Neural progenitor cell (in vitro differentiated cells): Measurements from ENCODE around the gene SIX1. TPM values are rescaled to one million over a fixed set of nuclear protein-coding genes. Genes with fewer than 3 reads are reported as not detected.
A peak's percentile ranks its signal among the peaks of the same experiment; 100 is the strongest.

Source experiments
- DNase-seq: peaks from one replicate; pipeline ENCODE4 v3.0.0-alpha.2; 2016; ENCODE audit warnings: low spot score
- H2AFZ ChIP-seq: fragments of 200-600 bp; sonication (generic); replicated peaks from 2 replicates; pipeline ENCODE4 v1.6.1; 2016; ENCODE audit warnings: antibody characterized with exemption
- H3F3A ChIP-seq: fragments of 200-600 bp; sonication (generic); 2 replicates; pipeline ENCODE4 v1.6.1; 2016; ENCODE audit warnings: antibody characterized with exemption, low read depth
- H3K27ac ChIP-seq: fragments of 200-600 bp; sonication (generic); 2 replicates; pipeline ENCODE4 v1.5.1; 2016; ENCODE audit warnings: mild to moderate bottlenecking
- H3K27me3 ChIP-seq: fragments of 200-600 bp; sonication (generic); 2 replicates; pipeline ENCODE4 v1.6.1; 2016; ENCODE audit warnings: mild to moderate bottlenecking, moderate library complexity
- H3K36me3 ChIP-seq: fragments of 200-600 bp; sonication (generic); 2 replicates; pipeline ENCODE4 v1.5.1; 2016
- H3K4me1 ChIP-seq: fragments of 200-600 bp; sonication (generic); 2 replicates; pipeline ENCODE4 v1.6.1; 2016; ENCODE audit warnings: mixed run types
- H3K4me2 ChIP-seq: fragments of 200-600 bp; sonication (generic); 2 replicates; pipeline ENCODE4 v1.6.1; 2016
- H3K4me3 ChIP-seq: fragments of 200-600 bp; sonication (generic); 2 replicates; pipeline ENCODE4 v1.5.1; 2016
- H3K79me2 ChIP-seq: fragments of 200-600 bp; sonication (generic); 2 replicates; pipeline ENCODE4 v1.6.1; 2016; ENCODE audit warnings: low read depth
- H3K9ac ChIP-seq: fragments of 200-600 bp; sonication (generic); 2 replicates; pipeline ENCODE4 v1.6.1; 2016
- H3K9me3 ChIP-seq: fragments of 200-600 bp; sonication (generic); 2 replicates; pipeline ENCODE4 v1.5.1; 2016; ENCODE audit warnings: low read depth
- H4K20me1 ChIP-seq: fragments of 200-600 bp; sonication (generic); 2 replicates; pipeline ENCODE4 v1.6.1; 2016; ENCODE audit warnings: low read depth
- H3K27ac Mint-ChIP-seq: 3 replicates; pipeline ENCODE4 v1.8.0; 2021; ENCODE audit warnings: mixed read lengths
- H3K27me3 Mint-ChIP-seq: 2 replicates; pipeline ENCODE4 v1.8.0; 2022; ENCODE audit warnings: low read depth, mild to moderate bottlenecking, inconsistent platforms, moderate library complexity, mixed read lengths; ENCODE audit not compliant: insufficient read depth
- H3K36me3 Mint-ChIP-seq: 3 replicates; pipeline ENCODE4 v1.8.0; 2021; ENCODE audit warnings: mixed read lengths
- H3K4me1 Mint-ChIP-seq: 3 replicates; pipeline ENCODE4 v1.8.0; 2021; ENCODE audit warnings: mixed read lengths
- H3K4me3 Mint-ChIP-seq: 3 replicates; pipeline ENCODE4 v1.8.0; 2021; ENCODE audit warnings: mild to moderate bottlenecking, moderate library complexity, mixed read lengths
- H3K9me3 Mint-ChIP-seq: 3 replicates; pipeline ENCODE4 v1.8.0; 2020; ENCODE audit warnings: mixed read lengths
- EZH2 ChIP-seq: fragments of 200-600 bp; sonication (generic); IDR thresholded peaks from 2 replicates; pipeline ENCODE4 v1.6.1; 2017; ENCODE audit warnings: antibody characterized with exemption, mild to moderate bottlenecking, moderate library complexity
- EZH2phosphoT487 ChIP-seq: fragments of 200-600 bp; sonication (generic); IDR thresholded peaks from 2 replicates; pipeline ENCODE4 v1.6.1; 2017; ENCODE audit warnings: antibody characterized with exemption
- total RNA-seq: library from RNA; depleted of rRNA; stranded (reverse); fragments of >200 nt; gene quantifications from 2 replicates; pipeline ENCODE4 v1.2.3, GENCODE V29; 2015; ENCODE audit warnings: low replicate concordance
- TF ChIP-seq, protein P1 (sequence below): fragments of 200-600 bp; sonication (generic); IDR thresholded peaks from 2 replicates; pipeline ENCODE4 v1.5.1; 2017; ENCODE audit warnings: antibody characterized with exemption, mild to moderate bottlenecking

Gene SIX1
- total RNA-seq, 1 donor from 2014 or later: not detected

DNA sequence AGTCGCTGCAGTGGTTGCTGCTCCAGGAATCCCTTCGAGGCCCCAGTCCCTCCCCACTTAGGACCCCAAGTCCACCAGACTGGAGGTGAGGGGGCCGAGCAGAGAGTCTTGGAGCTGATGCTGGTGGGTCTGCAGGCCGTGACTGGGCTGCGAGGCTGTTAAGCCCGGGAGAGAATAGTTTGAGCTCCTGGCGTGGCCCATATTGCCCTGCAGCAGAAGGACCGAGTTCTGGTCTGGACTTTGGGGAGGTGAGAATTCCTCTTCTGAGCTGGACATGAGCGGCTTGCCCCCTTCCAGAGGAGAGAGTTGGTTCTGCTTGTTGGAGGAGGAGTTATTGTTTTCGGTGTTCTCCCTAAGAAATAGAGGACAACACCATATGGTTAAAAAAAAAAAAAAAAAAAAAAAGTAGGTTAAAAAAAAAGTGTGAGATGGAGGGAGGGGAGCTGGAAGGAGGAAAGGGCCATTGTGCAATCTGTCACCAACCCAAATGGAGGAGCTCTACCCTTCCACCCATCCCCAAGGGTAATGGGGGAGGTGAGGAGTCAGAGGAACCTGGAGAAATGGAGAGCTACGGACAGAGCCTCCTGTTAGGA lies 3.0 kb downstream of the SIX1 start:
- Histone ChIP-seq H3K9me3 (no peaks in the 10 kb centered on the region), H3K36me3 (no peaks in the 10 kb centered on the region), H3F3A (peaks cover 79% of the 10 kb centered on the region), H3K9ac (no peak overlapping the region), H3K4me3 (no peak overlapping the region), H3K4me2 (no peak overlapping the region), H2AFZ (no peak overlapping the region), H4K20me1 (peaks cover 92% of the 10 kb centered on the region), H3K27ac (no peak overlapping the region), H3K79me2 (no peaks in the 10 kb centered on the region), H3K27me3 (peaks cover 100% of the 10 kb centered on the region), H3K4me1 (peaks cover 48% of the 10 kb centered on the region)
- Mint-ChIP-seq H3K36me3 (no peaks in the 10 kb centered on the region), H3K27me3 (peaks cover 86% of the 10 kb centered on the region), H3K9me3 (no peaks in the 10 kb centered on the region), H3K27ac (no peak overlapping the region), H3K4me3 (no peak overlapping the region), H3K4me1 (peaks cover 37% of the 10 kb centered on the region)
- DNase-seq: peak; percentile 51
- TF ChIP-seq, protein P1, sequence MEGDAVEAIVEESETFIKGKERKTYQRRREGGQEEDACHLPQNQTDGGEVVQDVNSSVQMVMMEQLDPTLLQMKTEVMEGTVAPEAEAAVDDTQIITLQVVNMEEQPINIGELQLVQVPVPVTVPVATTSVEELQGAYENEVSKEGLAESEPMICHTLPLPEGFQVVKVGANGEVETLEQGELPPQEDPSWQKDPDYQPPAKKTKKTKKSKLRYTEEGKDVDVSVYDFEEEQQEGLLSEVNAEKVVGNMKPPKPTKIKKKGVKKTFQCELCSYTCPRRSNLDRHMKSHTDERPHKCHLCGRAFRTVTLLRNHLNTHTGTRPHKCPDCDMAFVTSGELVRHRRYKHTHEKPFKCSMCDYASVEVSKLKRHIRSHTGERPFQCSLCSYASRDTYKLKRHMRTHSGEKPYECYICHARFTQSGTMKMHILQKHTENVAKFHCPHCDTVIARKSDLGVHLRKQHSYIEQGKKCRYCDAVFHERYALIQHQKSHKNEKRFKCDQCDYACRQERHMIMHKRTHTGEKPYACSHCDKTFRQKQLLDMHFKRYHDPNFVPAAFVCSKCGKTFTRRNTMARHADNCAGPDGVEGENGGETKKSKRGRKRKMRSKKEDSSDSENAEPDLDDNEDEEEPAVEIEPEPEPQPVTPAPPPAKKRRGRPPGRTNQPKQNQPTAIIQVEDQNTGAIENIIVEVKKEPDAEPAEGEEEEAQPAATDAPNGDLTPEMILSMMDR: no peak
- TF ChIP-seq EZH2phosphoT487 (no peak), EZH2 (no peak)

DNA sequence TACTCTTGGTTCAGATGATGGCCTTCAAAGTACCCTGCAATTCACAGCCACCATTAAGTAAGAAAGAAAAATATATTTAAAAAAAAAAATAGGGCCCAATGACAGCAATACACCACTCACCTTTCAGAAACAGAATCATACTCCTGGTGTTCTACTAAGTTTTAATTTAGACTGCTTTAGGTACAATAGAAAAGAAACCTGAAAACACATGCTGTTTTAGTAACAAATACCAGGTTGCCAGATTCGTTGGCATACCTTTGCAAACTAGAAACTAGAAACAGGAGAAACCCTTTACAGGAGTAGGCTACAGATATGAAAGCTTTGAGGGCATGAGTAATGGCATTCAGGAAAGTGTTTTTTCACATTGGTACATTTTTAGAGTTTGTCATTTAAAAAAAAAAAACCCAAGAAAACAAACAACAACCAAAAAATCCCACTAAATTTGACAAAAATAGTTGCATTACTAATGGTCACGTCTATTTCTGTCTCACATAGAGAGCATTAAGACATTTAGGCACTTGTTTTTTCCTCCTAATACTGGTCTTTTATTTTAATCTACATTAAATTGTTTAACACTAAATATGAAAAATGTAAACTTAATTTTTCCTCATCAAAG lies 4.0 kb downstream of the SIX1 start:
- no peak overlapping the region for H2AFZ ChIP-seq
- no peak overlapping the region for H3K4me2 ChIP-seq
- peaks cover 51% of the 10 kb centered on the region for H3K4me1 ChIP-seq
- Mint-ChIP-seq H3K36me3 (no peaks in the 10 kb centered on the region), H3K4me1 (peaks cover 33% of the 10 kb centered on the region), H3K27ac (no peak overlapping the region), H3K27me3 (peaks cover 87% of the 10 kb centered on the region), H3K9me3 (no peaks in the 10 kb centered on the region), H3K4me3 (no peak overlapping the region)
- no peak overlapping the region for H3K9ac ChIP-seq
- no peaks in the 10 kb centered on the region for H3K9me3 ChIP-seq
- TF ChIP-seq EZH2phosphoT487 (no peak), EZH2 (no peak)
- TF ChIP-seq, protein P1: no peak
- DNase-seq: no peak
- peaks cover 91% of the 10 kb centered on the region for H4K20me1 ChIP-seq
- peaks cover 80% of the 10 kb centered on the region for H3F3A ChIP-seq
- H3K79me2 ChIP-seq: no peaks in the 10 kb centered on the region
- H3K27me3 ChIP-seq: peaks cover 100% of the 10 kb centered on the region
- H3K4me3 ChIP-seq: no peak overlapping the region
- H3K27ac ChIP-seq: no peak overlapping the region
- no peaks in the 10 kb centered on the region for H3K36me3 ChIP-seq

DNA sequence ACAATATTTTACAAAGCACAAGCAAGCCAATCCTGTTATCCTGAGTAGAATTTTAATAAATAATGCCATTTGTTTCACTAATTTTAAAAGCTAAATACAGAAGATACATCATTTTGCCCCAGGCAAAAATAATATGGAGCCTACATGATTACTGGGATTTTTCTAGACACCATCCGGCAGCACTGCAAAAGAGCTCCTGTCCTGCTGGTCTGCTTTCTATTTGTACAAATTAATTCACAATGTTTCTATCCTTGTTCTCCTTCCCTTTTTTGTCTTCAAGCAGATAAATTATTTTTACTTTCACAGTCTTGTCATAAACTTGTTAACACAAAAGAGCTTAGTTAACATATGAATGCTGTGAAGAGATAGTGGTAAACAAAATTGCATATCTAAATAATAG lies 4.6 kb downstream of the SIX1 start:
- H3K4me3 Mint-ChIP-seq: no peak overlapping the region
- Histone ChIP-seq H3K27me3 (peaks cover 100% of the 10 kb centered on the region), H3K4me3 (no peak overlapping the region), H4K20me1 (peaks cover 91% of the 10 kb centered on the region), H3K79me2 (no peaks in the 10 kb centered on the region), H3K36me3 (no peaks in the 10 kb centered on the region), H3K4me2 (no peak overlapping the region), H3F3A (peaks cover 76% of the 10 kb centered on the region), H3K4me1 (peaks cover 46% of the 10 kb centered on the region), H3K27ac (no peak overlapping the region), H2AFZ (no peak overlapping the region), H3K9ac (no peak overlapping the region), H3K9me3 (no peaks in the 10 kb centered on the region)
- TF ChIP-seq EZH2phosphoT487 (no peak), EZH2 (no peak)
- TF ChIP-seq, protein P1: no peak
- no peak overlapping the region for H3K27ac Mint-ChIP-seq
- no peak for DNase-seq
- H3K4me1 Mint-ChIP-seq: peaks cover 27% of the 10 kb centered on the region
- H3K27me3 Mint-ChIP-seq: peaks cover 88% of the 10 kb centered on the region
- no peaks in the 10 kb centered on the region for H3K9me3 Mint-ChIP-seq
- no peaks in the 10 kb centered on the region for H3K36me3 Mint-ChIP-seq
